H1 (cell line): ENCODE measurements around the gene COLEC12. TPM values are rescaled to one million over a fixed set of nuclear protein-coding genes. Genes with fewer than 3 reads are reported as not detected.

ENCODE experiments used
- CTCF ChIA-PET: fragments of 300-600 bp; sonication (Branson Sonifier 250); formaldehyde crosslinking; loops from one replicate; lab custom pipeline; 2021; ENCODE audit not compliant: partially characterized antibody; lab: Charles Lee
- POLR2A ChIA-PET: fragments of 300-600 bp; sonication (Branson Sonifier 250); formaldehyde crosslinking; loops from one replicate; lab custom pipeline; 2021; ENCODE audit warnings: inconsistent platforms; ENCODE audit not compliant: partially characterized antibody; lab: Charles Lee
- DNase-seq, 2 experiments: peaks; one replicate each; pipeline versions ENCODE4 v3.0.0 to v3.0.0-alpha.2; 2010 to 2022; ENCODE audit warnings: low spot score in 2 of 2, low read depth in 1 of 2, mixed read lengths in 1 of 2
- FAIRE-seq: peaks from 2 replicates; lab custom pipeline; 2011; peaks lifted over from hg19 to GRCh38; lab: Jason Lieb, UNC
- H2AFZ ChIP-seq: 2 replicates; pipeline ENCODE4 v1.8.1; 2012; ENCODE audit warnings: low read length, inconsistent platforms
- H2AK5ac ChIP-seq: 2 replicates; pipeline ENCODE4 v1.6.1; 2013; ENCODE audit warnings: low read depth, low read length
- H2BK120ac ChIP-seq: replicated peaks from 2 replicates; pipeline ENCODE3; 2013; ENCODE audit warnings: low read depth, low read length, inconsistent platforms
- H2BK12ac ChIP-seq: 2 replicates; pipeline ENCODE4 v1.6.1; 2013; ENCODE audit warnings: low read depth, low read length
- H2BK15ac ChIP-seq: 2 replicates; pipeline ENCODE4 v1.6.1; 2013; ENCODE audit warnings: low read length
- H2BK20ac ChIP-seq: 2 replicates; pipeline ENCODE4 v1.6.1; 2013; ENCODE audit warnings: low read length
- H2BK5ac ChIP-seq: 2 replicates; pipeline ENCODE4 v1.6.1; 2013; ENCODE audit warnings: low read depth, low read length
- H3K14ac ChIP-seq: 2 replicates; pipeline ENCODE4 v1.6.1; 2013; ENCODE audit warnings: inconsistent platforms; ENCODE audit not compliant: insufficient read length
- H3K18ac ChIP-seq: 2 replicates; pipeline ENCODE4 v1.6.1; 2013; ENCODE audit warnings: low read length; ENCODE audit errors: extremely low read depth
- H3K23ac ChIP-seq: 2 replicates; pipeline ENCODE4 v1.6.1; 2013; ENCODE audit warnings: inconsistent platforms; ENCODE audit not compliant: insufficient read length
- H3K23me2 ChIP-seq: 2 replicates; pipeline ENCODE4 v1.6.1; 2013; ENCODE audit warnings: low read depth, low read length
- H3K27ac ChIP-seq: 2 replicates; pipeline ENCODE4 v1.6.1; 2011; ENCODE audit warnings: low read depth, low read length, inconsistent platforms
- H3K27me3 ChIP-seq, 4 experiments: replicated peaks in 1 of 4; 1 replicate in 1 of 4; 2 replicates in 3 of 4; pipeline versions ENCODE4 v1.6.1 to v1.8.1; 2011 to 2013; ENCODE audit warnings: low read length in 3 of 4, mild to moderate bottlenecking in 3 of 4, inconsistent platforms in 2 of 4, mixed read lengths in 2 of 4, moderate library complexity in 1 of 4; ENCODE audit not compliant: control insufficient read depth in 3 of 4, insufficient read depth in 3 of 4; ENCODE audit errors: extremely low read depth in 1 of 4
- H3K36me3 ChIP-seq, 4 experiments: 2 replicates each; pipeline versions ENCODE4 v1.6.1 to v1.8.1; 2011 to 2013; ENCODE audit warnings: mild to moderate bottlenecking in 4 of 4, low read length in 3 of 4, moderate library complexity in 2 of 4, control low read depth in 1 of 4, inconsistent platforms in 1 of 4; ENCODE audit not compliant: insufficient read depth in 4 of 4, control insufficient read depth in 2 of 4
- H3K4ac ChIP-seq: replicated peaks from 2 replicates; pipeline ENCODE3; 2013; ENCODE audit warnings: low read length, low read depth, mixed read lengths, inconsistent platforms; ENCODE audit not compliant: insufficient read length
- H3K4me1 ChIP-seq, 4 experiments: replicated peaks in 1 of 4; 1 replicate in 1 of 4; 2 replicates in 3 of 4; pipeline versions ENCODE4 v1.6.1 to v1.8.1; 2011 to 2013; ENCODE audit warnings: low read length in 3 of 4, inconsistent platforms in 2 of 4, mixed read lengths in 1 of 4; ENCODE audit not compliant: insufficient read depth in 4 of 4, control insufficient read depth in 3 of 4
- H3K4me2 ChIP-seq, 2 experiments: 2 replicates each; pipeline versions ENCODE4 v1.6.1 to v1.8.1; 2011 to 2013; ENCODE audit warnings: low read depth in 2 of 2, low read length in 2 of 2, control low read depth in 1 of 2, inconsistent platforms in 1 of 2, mild to moderate bottlenecking in 1 of 2; ENCODE audit not compliant: insufficient read depth in 1 of 2
- H3K4me3 ChIP-seq, 4 experiments: fragments of 200-600, 300-600 bp in 1 of 4; sonication (generic), shearing (Covaris generic), sonication (Bioruptor Twin) in 1 of 4; 2 replicates each; pipeline versions ENCODE4 v1.5.1 to v1.8.1; 2011 to 2016; ENCODE audit warnings: low read length in 4 of 4, low read depth in 3 of 4, control low read depth in 2 of 4, inconsistent platforms in 2 of 4, mild to moderate bottlenecking in 2 of 4, mixed read lengths in 1 of 4, moderate library complexity in 1 of 4; ENCODE audit not compliant: insufficient read depth in 2 of 4; ENCODE audit errors: extremely low read depth in 1 of 4
- H3K56ac ChIP-seq: replicated peaks from 2 replicates; pipeline ENCODE3; 2013; ENCODE audit warnings: low read depth, mild to moderate bottlenecking, mixed read lengths, low read length, inconsistent platforms; ENCODE audit not compliant: insufficient read length
- H3K79me1 ChIP-seq: 2 replicates; pipeline ENCODE4 v1.6.1; 2013; ENCODE audit warnings: low read depth, low read length, control low read depth
- H3K79me2 ChIP-seq, 2 experiments: 2 replicates each; pipeline versions ENCODE4 v1.6.1 to v1.8.1; 2012 to 2013; ENCODE audit warnings: low read length in 2 of 2, mild to moderate bottlenecking in 2 of 2, inconsistent platforms in 1 of 2; ENCODE audit not compliant: insufficient read depth in 2 of 2, control insufficient read depth in 1 of 2
- H3K9ac ChIP-seq, 4 experiments: replicated peaks in 1 of 4; 1 replicate in 1 of 4; 2 replicates in 3 of 4; pipeline versions ENCODE4 v1.6.1 to v1.8.1; 2011 to 2013; ENCODE audit warnings: low read depth in 3 of 4, low read length in 3 of 4, control low read depth in 2 of 4, mild to moderate bottlenecking in 2 of 4, moderate library complexity in 2 of 4, inconsistent platforms in 1 of 4; ENCODE audit errors: extremely low read depth in 1 of 4
- H3K9me3 ChIP-seq, 2 experiments: 2 replicates each; pipeline versions ENCODE4 v1.6.1 to v1.8.1; 2012 to 2013; ENCODE audit warnings: mild to moderate bottlenecking in 2 of 2, moderate library complexity in 2 of 2, control low read depth in 1 of 2, inconsistent platforms in 1 of 2, low read depth in 1 of 2, low read length in 1 of 2, mixed read lengths in 1 of 2; ENCODE audit not compliant: insufficient read depth in 2 of 2
- H4K20me1 ChIP-seq, 2 experiments: replicated peaks in 1 of 2; 2 replicates each; pipeline versions ENCODE3 to v1.8.1; 2011 to 2013; ENCODE audit warnings: inconsistent platforms in 2 of 2, low read length in 2 of 2, mild to moderate bottlenecking in 1 of 2; ENCODE audit not compliant: insufficient read depth in 2 of 2, control insufficient read depth in 1 of 2
- H4K5ac ChIP-seq: 2 replicates; pipeline ENCODE4 v1.6.1; 2013; ENCODE audit warnings: low read length, low read depth, mixed read lengths, inconsistent platforms; ENCODE audit not compliant: insufficient read length
- H4K8ac ChIP-seq: 2 replicates; pipeline ENCODE4 v1.8.0; 2013; ENCODE audit warnings: mild to moderate bottlenecking, moderate library complexity, low read length, inconsistent platforms; ENCODE audit not compliant: insufficient read depth; ENCODE audit errors: extremely low read depth
- H4K91ac ChIP-seq: replicated peaks from 2 replicates; pipeline ENCODE3; 2013; ENCODE audit warnings: low read length, mixed read lengths, inconsistent platforms; ENCODE audit not compliant: insufficient read length
- CHD2 ChIP-seq: IDR thresholded peaks from 2 replicates; pipeline ENCODE4 v1.6.1; 2012; ENCODE audit warnings: low read length, improper control_type of control experiment
- CTBP2 ChIP-seq: IDR thresholded peaks from 2 replicates; pipeline ENCODE4 v1.7.0; 2011; ENCODE audit warnings: borderline replicate concordance, mild to moderate bottlenecking, moderate library complexity, mixed read lengths, low read length; ENCODE audit not compliant: insufficient read depth, insufficient read length
- JUND ChIP-seq: IDR thresholded peaks from 2 replicates; pipeline ENCODE4 v1.6.1; 2011; ENCODE audit warnings: mild to moderate bottlenecking, improper control_type of control experiment, low read length
- SP2 ChIP-seq: IDR thresholded peaks from 2 replicates; pipeline ENCODE4 v1.6.1; 2012; ENCODE audit warnings: mild to moderate bottlenecking, low read length, inconsistent platforms
- WGBS, 2 experiments: shearing (Covaris generic) in 1 of 2; methylation state at CpG; one replicate each; pipeline versions ENCODE4 v1.1.6 to v1.1.7; 2013 to 2015; ENCODE audit warnings: low lambda C conversion rate in 2 of 2, mixed read lengths in 2 of 2, inconsistent platforms in 1 of 2, low coverage in 1 of 2, missing lambda C conversion rate in 1 of 2; ENCODE audit not compliant: insufficient replicate concordance in 2 of 2, insufficient coverage in 1 of 2, insufficient read length in 1 of 2; ENCODE audit errors: extremely low coverage in 1 of 2, missing lambda C conversion rate in 1 of 2; 5-methylcytosine and 5-hydroxymethylcytosine counted together
- polyA plus RNA-seq, 7 experiments: library from polyadenylated mRNA; depleted of rRNA in 3 of 7; stranded (reverse) in 5 of 7; unstranded in 2 of 7; fragments of >200 nt in 5 of 7; fragments of 200-250 nt in 2 of 7; gene quantifications; 1 replicate in 5 of 7; 2 replicates in 1 of 7; 4 replicates in 1 of 7; pipeline versions ENCODE4 v1.2.1 to v1.2.3, GENCODE V29; 2011 to 2013; ENCODE audit warnings: missing spikeins in 2 of 7, mixed read lengths in 2 of 7
- total RNA-seq: library from RNA; stranded (reverse); fragmentation: NEBNext Ultra II Directional; extraction: Animal tissue kit (Norgen Biotek cat#: 25700); gene quantifications from 2 replicates; pipeline ENCODE4 v1.2.1, GENCODE V29; 2021

Gene COLEC12
- total and polyA plus RNA-seq, 2 of the 8 experiments (the other 6 are each of a cell fraction or from before 2014, with no cell fraction given) = 0.44 to 2.3 TPM

GRCh38 chr18:493986-494983 is 6.2 kb downstream of the COLEC12 start:
- H3K4me1 ChIP-seq = peaks cover 0 to 6% (median under 1%) of the 10 kb centered on the region in 4 experiments; a peak in 2 of 7 replicates
- H3K9ac ChIP-seq = no peak overlapping the region
- DNase-seq (no peak), FAIRE-seq (no peak)
- H3K79me2 ChIP-seq = no peaks in the 10 kb centered on the region
- H2AFZ ChIP-seq = no peak overlapping the region
- H4K8ac ChIP-seq = no peak overlapping the region
- TF ChIP-seq JUND (no peak), CHD2 (no peak), SP2 (no peak), CTBP2 (no peak)
- TF ChIP-seq, all 59 proteins: peak for 0
- Histone ChIP-seq H3K4me3 (no peak overlapping the region), H2BK5ac (no peak overlapping the region), H3K36me3 (no peaks in the 10 kb centered on the region), H3K79me1 (no peaks in the 10 kb centered on the region), H3K18ac (no peak overlapping the region), H3K4me2 (no peak overlapping the region), H2BK20ac (no peak overlapping the region), H3K27ac (no peak overlapping the region), H2BK15ac (no peak overlapping the region), H3K14ac (no peak overlapping the region), H3K4ac (no peak overlapping the region), H4K5ac (no peak overlapping the region), H4K91ac (no peak overlapping the region), H3K56ac (no peak overlapping the region), H2BK12ac (no peak overlapping the region), H2AK5ac (no peak overlapping the region), H3K23ac (no peak overlapping the region), H3K9me3 (no peaks in the 10 kb centered on the region), H3K27me3 (peaks cover 6 to 10% (median 9%) of the 10 kb centered on the region in 4 experiments), H2BK120ac (no peak overlapping the region), H3K23me2 (peaks cover 2% of the 10 kb centered on the region; the same call in 1 of the 2 replicates), H4K20me1 (no peaks in the 10 kb centered on the region)
- WGBS, 2 experiments = 75% methylated on average over 5 of the region's 5 CpGs; no CpG with 5 or more reads in 1 of the 2 experiments
- CTCF ChIA-PET = interaction anchor here (1.8 to 3.9 kb wide), 4 partner anchors 10 to 120 kb away, joined by 4 to 17 read pairs (median 6); no protein-coding TSS in a partner anchor
- POLR2A ChIA-PET = no interaction called here
